ENCODE data around the gene DLG2.
A peak's percentile ranks its signal among the peaks of the same experiment; 100 is the strongest.

DLG2 gene

DNA sequence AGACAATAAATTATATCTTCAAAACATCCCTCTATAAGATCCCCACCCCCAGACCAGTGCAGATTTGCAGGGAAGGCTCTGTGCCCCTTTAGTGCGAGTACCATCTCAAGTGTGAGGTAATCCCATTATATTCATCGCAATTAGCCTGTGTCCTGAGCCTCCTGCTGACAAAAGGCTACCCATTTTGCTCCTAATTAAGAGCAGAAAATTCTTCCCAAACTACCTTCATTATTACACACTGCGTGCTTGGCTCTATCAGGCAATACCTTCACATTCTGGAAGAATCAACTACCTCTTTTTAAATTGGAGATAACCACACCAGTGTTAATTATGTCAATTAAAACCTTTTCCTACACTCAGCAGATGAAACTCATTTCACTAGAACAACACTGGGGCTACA lies 1207.5 kb downstream of the DLG2 start:
- POLR2A ChIA-PET = no interaction called here
- no peaks in the 10 kb centered on the region for H3K27me3 ChIP-seq (replicated peaks in 2 of 5; ENCODE audit: control insufficient read depth in 4 of 5, insufficient read depth in 5 of 5, low read length in 4 of 5)
- no peak overlapping the region for H3K27ac ChIP-seq (ENCODE audit: insufficient read depth in 1 of 2, low read depth in 1 of 2, low read length in 2 of 2, poor library complexity in 1 of 2, severe bottlenecking in 2 of 2)
- no peaks in the 10 kb centered on the region for H3K4me1 ChIP-seq (ENCODE audit: control extremely low read depth in 1 of 4, control insufficient read depth in 4 of 4, insufficient read depth in 4 of 4, low read length in 3 of 4)
- no peak for DNase-seq
- no peak overlapping the region for H3K4me3 ChIP-seq (ENCODE audit: control insufficient read depth in 1 of 7, extremely low read depth in 1 of 7, insufficient read depth in 4 of 7, low read depth in 2 of 7, low read length in 6 of 7)
- CTCF ChIA-PET = no interaction called here
- no peaks in the 10 kb centered on the region for H3K9me3 ChIP-seq (ENCODE audit: control extremely low read depth in 1 of 5, control insufficient read depth in 4 of 5, insufficient read depth in 2 of 5, low read depth in 1 of 5, low read length in 4 of 5)
- 64% methylated on average over 3 of the region's 3 CpGs for WGBS (ENCODE audit: insufficient coverage)
- H3K36me3 ChIP-seq (ENCODE audit: control insufficient read depth in 4 of 4, insufficient read depth in 4 of 4, low read length in 3 of 4) = no peaks in the 10 kb centered on the region

DNA sequence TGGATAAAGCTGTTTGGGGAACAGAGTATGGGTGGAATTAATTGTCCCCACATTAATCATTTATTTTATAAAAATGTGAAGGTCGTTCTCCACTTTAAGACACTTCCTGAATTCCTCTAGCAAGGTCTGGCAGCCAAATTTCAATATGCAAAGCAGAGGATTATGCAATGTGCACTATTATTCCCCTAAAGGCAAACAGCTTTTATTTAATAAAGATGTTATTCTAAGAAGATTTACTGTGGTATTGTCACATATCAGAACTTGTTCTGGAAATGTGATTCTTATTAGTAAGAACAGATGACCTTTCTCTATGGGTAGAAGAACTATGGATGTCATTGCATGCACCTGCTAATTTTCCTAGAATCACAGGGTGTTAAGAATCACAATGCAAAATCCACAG lies 1212.2 kb downstream of the DLG2 start:
- no peaks in the 10 kb centered on the region for H3K9me3 ChIP-seq (ENCODE audit: control extremely low read depth in 1 of 5, control insufficient read depth in 4 of 5, insufficient read depth in 2 of 5, low read depth in 1 of 5, low read length in 4 of 5)
- CTCF ChIA-PET = no interaction called here
- WGBS (ENCODE audit: insufficient coverage) = no CpG with 5 or more reads among the region's 1 CpG
- H3K27ac ChIP-seq (ENCODE audit: insufficient read depth in 1 of 2, low read depth in 1 of 2, low read length in 2 of 2, poor library complexity in 1 of 2, severe bottlenecking in 2 of 2) = no peak overlapping the region
- H3K27me3 ChIP-seq (replicated peaks in 2 of 5; ENCODE audit: control insufficient read depth in 4 of 5, insufficient read depth in 5 of 5, low read length in 4 of 5) = no peaks in the 10 kb centered on the region
- no peaks in the 10 kb centered on the region for H3K36me3 ChIP-seq (ENCODE audit: control insufficient read depth in 4 of 4, insufficient read depth in 4 of 4, low read length in 3 of 4)
- POLR2A ChIA-PET = no interaction called here
- no peaks in the 10 kb centered on the region for H3K4me1 ChIP-seq (ENCODE audit: control extremely low read depth in 1 of 4, control insufficient read depth in 4 of 4, insufficient read depth in 4 of 4, low read length in 3 of 4)
- H3K4me3 ChIP-seq (ENCODE audit: control insufficient read depth in 1 of 7, extremely low read depth in 1 of 7, insufficient read depth in 4 of 7, low read depth in 2 of 7, low read length in 6 of 7) = no peak overlapping the region
- no peak for DNase-seq

DNA sequence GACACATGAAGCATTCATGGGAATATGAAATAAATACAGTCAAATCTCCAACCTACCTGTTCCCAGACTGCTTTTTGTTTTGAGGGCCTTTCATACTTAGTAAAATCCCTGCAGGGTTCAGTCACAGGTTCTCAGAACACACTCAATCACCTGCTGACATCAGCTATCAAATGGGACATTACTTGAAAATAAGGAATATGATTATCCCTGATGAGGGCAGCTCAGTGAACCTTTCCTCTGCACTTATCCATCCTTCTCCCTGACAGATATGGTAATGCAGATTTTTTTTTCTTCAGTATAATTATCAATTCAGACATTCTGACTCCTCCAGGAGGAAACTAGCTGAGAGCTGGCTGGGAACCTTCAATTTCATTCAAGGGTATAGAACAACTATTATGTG lies 1213.6 kb downstream of the DLG2 start:
- no peak for DNase-seq
- H3K27ac ChIP-seq (ENCODE audit: insufficient read depth in 1 of 2, low read depth in 1 of 2, low read length in 2 of 2, poor library complexity in 1 of 2, severe bottlenecking in 2 of 2) = no peak overlapping the region
- H3K9me3 ChIP-seq (ENCODE audit: control extremely low read depth in 1 of 5, control insufficient read depth in 4 of 5, insufficient read depth in 2 of 5, low read depth in 1 of 5, low read length in 4 of 5) = no peaks in the 10 kb centered on the region
- no peaks in the 10 kb centered on the region for H3K36me3 ChIP-seq (ENCODE audit: control insufficient read depth in 4 of 4, insufficient read depth in 4 of 4, low read length in 3 of 4)
- CTCF ChIA-PET = no interaction called here
- no peaks in the 10 kb centered on the region for H3K4me1 ChIP-seq (ENCODE audit: control extremely low read depth in 1 of 4, control insufficient read depth in 4 of 4, insufficient read depth in 4 of 4, low read length in 3 of 4)
- POLR2A ChIA-PET = no interaction called here
- H3K4me3 ChIP-seq (ENCODE audit: control insufficient read depth in 1 of 7, extremely low read depth in 1 of 7, insufficient read depth in 4 of 7, low read depth in 2 of 7, low read length in 6 of 7) = no peak overlapping the region
- no peaks in the 10 kb centered on the region for H3K27me3 ChIP-seq (replicated peaks in 2 of 5; ENCODE audit: control insufficient read depth in 4 of 5, insufficient read depth in 5 of 5, low read length in 4 of 5)

DNA sequence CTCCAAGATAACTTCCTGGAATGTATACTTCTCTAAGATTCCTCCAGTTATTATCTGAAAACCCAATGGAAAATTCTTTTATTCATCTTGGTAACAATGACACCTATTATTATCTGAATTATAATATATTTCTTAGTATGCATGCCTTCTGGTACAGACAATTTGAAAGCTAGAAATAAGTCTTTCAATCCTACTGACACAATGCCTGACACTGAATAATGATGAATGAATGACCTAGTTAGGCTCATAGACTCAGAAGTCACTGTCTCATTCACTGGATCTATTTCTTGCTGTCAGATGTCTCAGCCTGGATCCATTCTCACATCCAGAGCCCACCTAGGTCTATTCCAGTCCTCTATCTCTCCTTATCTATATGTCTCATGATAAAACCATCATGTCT lies 1214.3 kb downstream of the DLG2 start:
- H3K36me3 ChIP-seq (ENCODE audit: control insufficient read depth in 4 of 4, insufficient read depth in 4 of 4, low read length in 3 of 4) = no peaks in the 10 kb centered on the region
- H3K4me1 ChIP-seq (ENCODE audit: control extremely low read depth in 1 of 4, control insufficient read depth in 4 of 4, insufficient read depth in 4 of 4, low read length in 3 of 4) = no peaks in the 10 kb centered on the region
- no peaks in the 10 kb centered on the region for H3K9me3 ChIP-seq (ENCODE audit: control extremely low read depth in 1 of 5, control insufficient read depth in 4 of 5, insufficient read depth in 2 of 5, low read depth in 1 of 5, low read length in 4 of 5)
- H3K27ac ChIP-seq (ENCODE audit: insufficient read depth in 1 of 2, low read depth in 1 of 2, low read length in 2 of 2, poor library complexity in 1 of 2, severe bottlenecking in 2 of 2) = no peak overlapping the region
- H3K4me3 ChIP-seq (ENCODE audit: control insufficient read depth in 1 of 7, extremely low read depth in 1 of 7, insufficient read depth in 4 of 7, low read depth in 2 of 7, low read length in 6 of 7) = no peak overlapping the region
- POLR2A ChIA-PET = no interaction called here
- H3K27me3 ChIP-seq (replicated peaks in 2 of 5; ENCODE audit: control insufficient read depth in 4 of 5, insufficient read depth in 5 of 5, low read length in 4 of 5) = no peaks in the 10 kb centered on the region
- CTCF ChIA-PET = no interaction called here
- DNase-seq = no peak

DNA sequence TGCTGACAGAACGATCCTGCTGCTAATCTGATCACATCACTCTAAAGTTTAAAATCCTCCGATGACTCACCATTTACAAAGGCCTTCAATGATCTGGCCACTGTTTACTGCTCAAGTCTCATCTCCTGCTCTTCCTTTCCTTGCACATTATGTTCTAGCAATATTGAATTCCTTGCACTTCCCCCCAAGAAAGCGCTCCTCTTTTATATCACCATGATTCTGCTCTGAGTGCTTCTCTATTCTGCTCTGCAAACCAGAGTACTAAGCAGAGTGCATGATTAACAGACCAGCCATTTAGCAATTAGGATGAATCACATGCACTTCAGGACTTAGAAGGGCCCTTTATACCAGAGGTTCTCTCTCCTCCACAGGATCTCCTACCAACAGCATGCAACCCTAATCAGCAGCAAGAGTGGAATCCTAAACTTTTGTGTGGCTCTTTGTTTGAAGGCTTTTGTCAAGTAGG lies 1218.2 kb downstream of the DLG2 start:
- no peak for DNase-seq
- Histone ChIP-seq H3K4me3 (ENCODE audit: control insufficient read depth in 1 of 7, extremely low read depth in 1 of 7, insufficient read depth in 4 of 7, low read depth in 2 of 7, low read length in 6 of 7) (no peak overlapping the region), H3K36me3 (ENCODE audit: control insufficient read depth in 4 of 4, insufficient read depth in 4 of 4, low read length in 3 of 4) (no peaks in the 10 kb centered on the region), H3K27ac (ENCODE audit: insufficient read depth in 1 of 2, low read depth in 1 of 2, low read length in 2 of 2, poor library complexity in 1 of 2, severe bottlenecking in 2 of 2) (no peak overlapping the region), H3K4me1 (ENCODE audit: control extremely low read depth in 1 of 4, control insufficient read depth in 4 of 4, insufficient read depth in 4 of 4, low read length in 3 of 4) (no peaks in the 10 kb centered on the region), H3K27me3 (replicated peaks in 2 of 5; ENCODE audit: control insufficient read depth in 4 of 5, insufficient read depth in 5 of 5, low read length in 4 of 5) (no peaks in the 10 kb centered on the region), H3K9me3 (ENCODE audit: control extremely low read depth in 1 of 5, control insufficient read depth in 4 of 5, insufficient read depth in 2 of 5, low read depth in 1 of 5, low read length in 4 of 5) (no peaks in the 10 kb centered on the region)
- 97% methylated on average over 3 of the region's 3 CpGs for WGBS (ENCODE audit: insufficient coverage)
- POLR2A ChIA-PET = no interaction called here
- CTCF ChIA-PET = no interaction called here

DNA sequence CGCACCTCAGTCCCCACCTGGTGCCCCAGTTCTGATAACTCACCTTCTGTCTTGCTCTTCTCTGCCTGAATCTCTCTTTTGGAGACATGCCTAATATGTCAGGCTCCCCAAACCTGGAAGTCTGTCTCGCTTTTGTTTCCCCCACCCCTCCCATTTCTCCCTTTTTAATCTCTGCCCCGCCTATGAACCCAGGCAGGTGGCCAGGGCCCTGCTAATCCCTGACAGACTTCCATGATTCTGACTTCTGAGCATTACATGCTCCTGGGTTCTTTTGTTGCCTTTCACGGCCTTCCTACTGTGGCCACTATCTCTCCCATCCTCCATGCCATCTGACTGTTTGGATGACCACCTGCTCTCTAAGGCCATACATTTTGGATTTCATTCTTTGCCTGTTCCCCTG lies 1220.1 kb downstream of the DLG2 start:
- Histone ChIP-seq H3K9me3 (ENCODE audit: control extremely low read depth in 1 of 5, control insufficient read depth in 4 of 5, insufficient read depth in 2 of 5, low read depth in 1 of 5, low read length in 4 of 5) (no peaks in the 10 kb centered on the region), H3K27me3 (replicated peaks in 2 of 5; ENCODE audit: control insufficient read depth in 4 of 5, insufficient read depth in 5 of 5, low read length in 4 of 5) (no peaks in the 10 kb centered on the region), H3K4me3 (ENCODE audit: control insufficient read depth in 1 of 7, extremely low read depth in 1 of 7, insufficient read depth in 4 of 7, low read depth in 2 of 7, low read length in 6 of 7) (no peak overlapping the region), H3K36me3 (ENCODE audit: control insufficient read depth in 4 of 4, insufficient read depth in 4 of 4, low read length in 3 of 4) (no peaks in the 10 kb centered on the region), H3K4me1 (ENCODE audit: control extremely low read depth in 1 of 4, control insufficient read depth in 4 of 4, insufficient read depth in 4 of 4, low read length in 3 of 4) (no peaks in the 10 kb centered on the region), H3K27ac (ENCODE audit: insufficient read depth in 1 of 2, low read depth in 1 of 2, low read length in 2 of 2, poor library complexity in 1 of 2, severe bottlenecking in 2 of 2) (no peak overlapping the region)
- ChIA-PET POLR2A (no interaction called here), CTCF (no interaction called here)
- WGBS (ENCODE audit: insufficient coverage) = 89% methylated on average over 4 of the region's 4 CpGs
- no peak for DNase-seq

DNA sequence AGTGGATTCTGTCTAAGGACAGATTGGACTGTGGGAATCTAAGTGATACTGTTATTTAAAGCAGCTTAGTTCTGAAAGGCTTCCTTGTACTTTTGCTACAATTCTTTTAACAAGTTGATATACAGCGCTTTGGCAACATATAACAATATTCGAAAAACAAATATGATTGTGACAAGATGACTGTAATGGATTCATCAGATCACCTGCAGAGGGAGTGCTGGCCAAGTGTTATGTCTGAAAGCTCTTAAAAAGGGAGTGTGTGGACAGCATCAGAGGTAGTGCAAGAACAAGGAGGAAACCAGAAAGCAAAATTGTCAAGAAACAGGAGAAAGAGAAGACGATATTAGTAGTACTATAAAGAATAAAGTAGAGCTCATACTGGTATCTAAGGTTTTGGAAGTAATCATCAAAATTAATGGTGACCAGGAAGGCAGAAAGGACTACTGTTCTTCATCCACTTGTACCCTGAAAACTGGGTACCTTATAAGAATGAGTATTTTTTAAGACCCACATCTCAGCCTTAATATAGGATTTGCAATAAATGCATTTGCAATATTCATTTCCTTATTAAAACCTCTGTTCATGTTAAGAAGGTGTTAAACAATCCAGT lies 1229.0 kb downstream of the DLG2 start:
- WGBS (ENCODE audit: insufficient coverage) = no CpG with 5 or more reads among the region's 3 CpGs
- Histone ChIP-seq H3K4me3 (ENCODE audit: control insufficient read depth in 1 of 7, extremely low read depth in 1 of 7, insufficient read depth in 4 of 7, low read depth in 2 of 7, low read length in 6 of 7) (no peak overlapping the region), H3K27ac (ENCODE audit: insufficient read depth in 1 of 2, low read depth in 1 of 2, low read length in 2 of 2, poor library complexity in 1 of 2, severe bottlenecking in 2 of 2) (no peak overlapping the region), H3K36me3 (ENCODE audit: control insufficient read depth in 4 of 4, insufficient read depth in 4 of 4, low read length in 3 of 4) (no peaks in the 10 kb centered on the region), H3K9me3 (ENCODE audit: control extremely low read depth in 1 of 5, control insufficient read depth in 4 of 5, insufficient read depth in 2 of 5, low read depth in 1 of 5, low read length in 4 of 5) (no peaks in the 10 kb centered on the region), H3K4me1 (ENCODE audit: control extremely low read depth in 1 of 4, control insufficient read depth in 4 of 4, insufficient read depth in 4 of 4, low read length in 3 of 4) (no peaks in the 10 kb centered on the region), H3K27me3 (replicated peaks in 2 of 5; ENCODE audit: control insufficient read depth in 4 of 5, insufficient read depth in 5 of 5, low read length in 4 of 5) (no peaks in the 10 kb centered on the region)
- DNase-seq = peak in 2 of 3 donors; percentile 0 to 1
- ChIA-PET POLR2A (no interaction called here), CTCF (no interaction called here)

Data from common myeloid progenitor, CD34-positive (primary cell).